GM12891 (cell line): ENCODE measurements around the gene DUSP10.

ENCODE experiments used
- POLR2A ChIP-seq: IDR thresholded peaks from 2 replicates; pipeline ENCODE4 v1.6.1; 2011; ENCODE audit warnings: low read depth, low read length, control low read depth
- POLR2AphosphoS5 ChIP-seq: IDR thresholded peaks from 2 replicates; pipeline ENCODE4 v1.6.1; 2011; ENCODE audit warnings: low read depth, low read length, control low read depth
- SPI1 ChIP-seq: IDR thresholded peaks from 2 replicates; pipeline ENCODE4 v1.6.1; 2011; ENCODE audit warnings: low read depth, low read length, control low read depth
- TAF1 ChIP-seq: IDR thresholded peaks from 2 replicates; pipeline ENCODE4 v1.6.1; 2011; ENCODE audit warnings: low read depth, low read length, control low read depth

- TF ChIP-seq POLR2A (no peak), POLR2AphosphoS5 (no peak), TAF1 (no peak), SPI1 (peak; percentile 59)
These were observed 1.4 kb downstream of the DUSP10 start for GRCh38 chr1:221740369-221740992.
